ENCODE results near the gene CCDC157. TPM values are rescaled to one million over a fixed set of nuclear protein-coding genes. Genes with fewer than 3 reads are reported as not detected.

Gene CCDC157
- total RNA-seq (2021) (6.2 and 6.8 TPM in 2 replicates), Bru-seq, nascent RNA (percentile 50 among the genes with signal in this experiment), BruChase-seq, experiment 1, labeled RNA remaining after a 2-hour chase (percentile 44 among the genes with signal in this experiment), BruChase-seq, experiment 2, labeled RNA remaining after a 6-hour chase (percentile 50 among the genes with signal in this experiment)
- long read RNA-seq, partial matches to known transcripts = 0 of 5 reads
- long read RNA-seq, other reads (novel, unspliced or antisense) = 2 of 5 reads

DNA sequence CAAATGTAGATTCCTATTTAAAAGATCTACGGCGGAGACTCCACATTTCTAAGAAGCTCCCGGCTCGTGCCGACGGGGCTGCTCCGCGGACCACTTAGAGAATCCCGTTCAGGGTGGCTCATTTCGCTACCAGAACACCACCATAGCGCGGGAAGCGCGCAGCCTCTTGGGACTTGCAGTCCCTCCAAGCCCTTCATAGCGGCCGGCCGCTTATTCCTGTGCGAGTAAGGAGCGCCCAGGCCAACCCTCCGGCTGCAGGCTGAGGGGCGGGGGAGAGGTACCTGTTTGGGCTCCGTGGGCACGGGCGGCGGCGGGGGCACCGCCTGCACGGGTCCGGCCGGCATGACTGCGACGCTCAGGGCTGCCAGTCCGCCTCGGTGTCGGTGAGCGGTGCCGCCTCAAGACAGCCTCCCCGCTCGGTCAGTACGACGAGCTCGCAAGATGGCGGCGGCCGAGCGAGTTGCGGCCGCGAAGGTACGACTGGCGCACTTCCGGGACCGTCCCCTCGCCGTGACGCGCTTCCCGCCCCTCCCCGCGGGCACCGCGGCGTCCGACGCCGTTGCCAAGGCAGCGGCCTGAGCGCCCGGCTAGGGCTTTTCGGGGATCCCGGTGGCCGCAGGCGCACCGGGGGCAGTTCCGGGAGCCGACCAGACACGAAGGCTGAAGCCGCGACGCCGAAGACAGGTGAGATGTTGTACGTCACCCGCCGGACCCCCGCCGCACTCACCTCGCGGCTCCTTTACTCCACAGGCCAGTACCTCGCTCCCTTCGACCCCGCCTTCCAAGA lies at the start of gene CCDC157, which contains the start of gene SF3A1:
Gene CCDC157, plus strand, starts transcription at position 559 of the 787 bp plus-strand sequence. CDS start 8,994 bp downstream, outside the sequence.
Gene SF3A1, minus strand, starts transcription at position 446 of the 787 bp plus-strand sequence. Its CDS starts 102 bp downstream, at position 344.
- TF ChIP-seq, protein P1, sequence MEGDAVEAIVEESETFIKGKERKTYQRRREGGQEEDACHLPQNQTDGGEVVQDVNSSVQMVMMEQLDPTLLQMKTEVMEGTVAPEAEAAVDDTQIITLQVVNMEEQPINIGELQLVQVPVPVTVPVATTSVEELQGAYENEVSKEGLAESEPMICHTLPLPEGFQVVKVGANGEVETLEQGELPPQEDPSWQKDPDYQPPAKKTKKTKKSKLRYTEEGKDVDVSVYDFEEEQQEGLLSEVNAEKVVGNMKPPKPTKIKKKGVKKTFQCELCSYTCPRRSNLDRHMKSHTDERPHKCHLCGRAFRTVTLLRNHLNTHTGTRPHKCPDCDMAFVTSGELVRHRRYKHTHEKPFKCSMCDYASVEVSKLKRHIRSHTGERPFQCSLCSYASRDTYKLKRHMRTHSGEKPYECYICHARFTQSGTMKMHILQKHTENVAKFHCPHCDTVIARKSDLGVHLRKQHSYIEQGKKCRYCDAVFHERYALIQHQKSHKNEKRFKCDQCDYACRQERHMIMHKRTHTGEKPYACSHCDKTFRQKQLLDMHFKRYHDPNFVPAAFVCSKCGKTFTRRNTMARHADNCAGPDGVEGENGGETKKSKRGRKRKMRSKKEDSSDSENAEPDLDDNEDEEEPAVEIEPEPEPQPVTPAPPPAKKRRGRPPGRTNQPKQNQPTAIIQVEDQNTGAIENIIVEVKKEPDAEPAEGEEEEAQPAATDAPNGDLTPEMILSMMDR (conservative IDR thresholded peaks at IDR 0.05) = no peak; the same call in 1 of the 2 replicates
- TF ChIP-seq EZH2 (IDR thresholded peaks at IDR 0.05; ENCODE audit: low read depth) = no peak
- Histone ChIP-seq H3F3A (ENCODE audit: insufficient read depth, low read depth) (peaks cover 3% of the 10 kb centered on the region; the same call in 1 of the 2 replicates), H3K4me1 (replicated peaks; ENCODE audit: insufficient read depth) (peaks cover 18% of the 10 kb centered on the region), H3K9me3 (ENCODE audit: insufficient read depth, low read depth) (no peaks in the 10 kb centered on the region), H3K27ac (peak within 1 kb of the TSS; percentile 74), H3K4me3 (peak within 1 kb of the TSS; percentile 90), H3K79me2 (ENCODE audit: low read depth) (peaks cover 47% of the 10 kb centered on the region), H3K27me3 (ENCODE audit: insufficient read depth, low read depth) (no peaks in the 10 kb centered on the region), H3K4me2 (peak within 1 kb of the TSS; percentile 92), H3K9me2 (ENCODE audit: insufficient read depth) (no peaks in the 10 kb centered on the region), H2AFZ (peak within 1 kb of the TSS; percentile 89), H3K36me3 (ENCODE audit: low read depth) (peaks cover 14% of the 10 kb centered on the region; the same call in 1 of the 2 replicates), H4K20me1 (ENCODE audit: insufficient read depth) (peaks cover 36% of the 10 kb centered on the region)
- peak; percentile 80 to 84 for DNase-seq
- CTCF ChIA-PET = interaction anchor here (0.7 to 0.9 kb wide), 3 partner anchors 69 to 851 kb away, joined by 3 to 5 read pairs (median 3); no protein-coding TSS in a partner anchor
- TSS peak; percentile 67 for BruUV-seq (replicated peaks)
- POLR2A ChIA-PET (ENCODE audit: unreplicated experiment) = interaction anchor here (0.5 to 1.0 kb wide), 8 partner anchors 29 to 160 kb away, joined by 3 to 7 read pairs (median 4); no protein-coding TSS in a partner anchor
- intact Hi-C loops (cut with micrococcal nuclease; ENCODE audit: unreplicated experiment) = loop anchor here (2.0 kb wide), 2 partner anchors 58 to 68 kb away; partner anchors contain the start of gene CASTOR1

- peaks cover 76% of the 10 kb centered on the region for H3K79me2 ChIP-seq (ENCODE audit: low read depth)
- TF ChIP-seq EZH2 (IDR thresholded peaks at IDR 0.05; ENCODE audit: low read depth) = no peak
- TF ChIP-seq, protein P1 (conservative IDR thresholded peaks at IDR 0.05) = no peak
- H3K4me3 ChIP-seq = no peak overlapping the region
- peak overlapping the region; percentile 95 for H3K27ac ChIP-seq
- no peaks in the 10 kb centered on the region for H3K27me3 ChIP-seq (ENCODE audit: insufficient read depth, low read depth)
- no peak for DNase-seq
- H4K20me1 ChIP-seq (ENCODE audit: insufficient read depth) = peaks cover 13% of the 10 kb centered on the region; the same call in 1 of the 2 replicates
- H3K9me3 ChIP-seq (ENCODE audit: insufficient read depth, low read depth) = no peaks in the 10 kb centered on the region
- H3K9me2 ChIP-seq (ENCODE audit: insufficient read depth) = no peaks in the 10 kb centered on the region
- peaks cover 80% of the 10 kb centered on the region for H3F3A ChIP-seq (ENCODE audit: insufficient read depth, low read depth)
- peaks cover 97% of the 10 kb centered on the region for H3K4me1 ChIP-seq (replicated peaks; ENCODE audit: insufficient read depth)
- intact Hi-C loops (cut with micrococcal nuclease; ENCODE audit: unreplicated experiment) = no loop called here
- CTCF ChIA-PET = no interaction called here
- H3K4me2 ChIP-seq = peak overlapping the region; percentile 75
- no TSS peak for BruUV-seq (replicated peaks)
- POLR2A ChIA-PET (ENCODE audit: unreplicated experiment) = no interaction called here
- H3K36me3 ChIP-seq (ENCODE audit: low read depth) = peaks cover 9% of the 10 kb centered on the region; the same call in 1 of the 2 replicates
- no peak overlapping the region for H2AFZ ChIP-seq
Observed at GRCh38 chr22:30307041-30307574, 49.7 kb upstream of the CCDC157 start.

- Histone ChIP-seq H3K4me3 (no peak overlapping the region), H4K20me1 (ENCODE audit: insufficient read depth) (peaks cover 13% of the 10 kb centered on the region; the same call in 1 of the 2 replicates), H3F3A (ENCODE audit: insufficient read depth, low read depth) (peaks cover 81% of the 10 kb centered on the region), H3K79me2 (ENCODE audit: low read depth) (peaks cover 78% of the 10 kb centered on the region), H3K9me3 (ENCODE audit: insufficient read depth, low read depth) (no peaks in the 10 kb centered on the region), H3K4me2 (no peak overlapping the region), H3K27ac (no peak overlapping the region), H3K27me3 (ENCODE audit: insufficient read depth, low read depth) (no peaks in the 10 kb centered on the region), H3K36me3 (ENCODE audit: low read depth) (peaks cover 8% of the 10 kb centered on the region; the same call in 1 of the 2 replicates), H3K9me2 (ENCODE audit: insufficient read depth) (no peaks in the 10 kb centered on the region), H3K4me1 (replicated peaks; ENCODE audit: insufficient read depth) (peaks cover 97% of the 10 kb centered on the region), H2AFZ (no peak overlapping the region)
- intact Hi-C loops (cut with micrococcal nuclease; ENCODE audit: unreplicated experiment) = no loop called here
- BruUV-seq (replicated peaks) = no TSS peak
- TF ChIP-seq, protein P1 (conservative IDR thresholded peaks at IDR 0.05) = no peak
- TF ChIP-seq EZH2 (IDR thresholded peaks at IDR 0.05; ENCODE audit: low read depth) = no peak
- CTCF ChIA-PET = no interaction called here
- POLR2A ChIA-PET (ENCODE audit: unreplicated experiment) = no interaction called here
- no peak for DNase-seq
Observed at GRCh38 chr22:30308093-30308492, 48.7 kb upstream of the CCDC157 start.
